ENCODE measurements around the gene PRKCZ. TPM values are rescaled to one million over a fixed set of nuclear protein-coding genes. Genes with fewer than 3 reads are reported as not detected.
A peak's percentile ranks its signal among the peaks of the same experiment; 100 is the strongest.

Gene PRKCZ
- total and polyA plus RNA-seq, 9 of the 15 experiments (the other 6 are each of a cell fraction or from before 2014, with no cell fraction given): 0.07 to 3.1 (median 1.3) TPM

DNA sequence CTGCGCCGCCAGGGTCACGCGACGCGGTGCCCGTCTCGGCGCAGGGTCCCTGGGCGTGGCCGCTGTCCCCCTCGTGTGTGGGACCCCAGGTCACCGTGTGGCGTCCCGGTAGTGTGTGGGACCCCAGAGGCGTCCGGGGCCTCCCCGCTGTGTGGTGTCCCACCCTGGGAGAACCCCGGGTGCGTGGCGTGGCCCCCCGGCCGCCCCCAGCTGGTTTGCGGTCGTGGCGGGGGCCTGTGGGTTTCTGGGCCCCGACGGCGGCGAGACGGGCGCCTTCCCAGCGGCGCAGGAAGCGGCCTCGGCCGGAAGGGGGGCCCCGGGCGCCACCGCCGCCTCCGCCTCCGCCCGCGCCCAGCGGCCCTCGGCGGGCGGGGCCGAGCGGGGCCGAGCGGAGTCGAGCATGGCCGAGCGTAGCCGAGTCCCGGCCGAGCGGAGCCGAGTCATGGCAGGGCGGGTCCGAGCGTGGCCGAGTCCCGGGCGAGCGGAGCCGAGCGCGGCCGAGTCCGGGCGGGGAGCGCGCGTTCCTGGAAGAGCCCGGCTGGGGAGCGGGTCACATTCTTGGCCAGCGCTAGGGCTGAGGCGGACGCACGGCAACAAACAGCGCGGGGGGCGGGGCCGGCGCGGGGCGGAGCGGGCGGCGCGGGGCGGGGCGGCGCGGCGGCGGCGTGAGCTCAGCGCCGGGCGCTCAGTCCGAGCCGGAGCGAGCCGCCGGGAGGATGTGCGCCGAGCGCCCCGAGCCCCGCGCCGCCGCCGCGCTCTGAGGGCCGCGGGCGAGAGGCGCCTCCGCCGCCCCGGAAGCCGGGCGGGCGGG is 177.3 kb downstream of the PRKCZ start (continued):
- no peak; the same call in 1 of the 2 replicates for TF ChIP-seq FOXP4 (CRISPR knock-in tag; IDR thresholded peaks at IDR 0.05; ENCODE audit: borderline replicate concordance)
- TF ChIP-seq ZFP36 (IDR thresholded peaks at IDR 0.05; ENCODE audit: low read depth, low read length, partially characterized antibody): no peak
- TF ChIP-seq CCNT2 (IDR thresholded peaks at IDR 0.05; ENCODE audit: borderline replicate concordance, extremely low read depth, insufficient read length, low read depth, low read length): peak; percentile 63
- TF ChIP-seq, protein P1, sequence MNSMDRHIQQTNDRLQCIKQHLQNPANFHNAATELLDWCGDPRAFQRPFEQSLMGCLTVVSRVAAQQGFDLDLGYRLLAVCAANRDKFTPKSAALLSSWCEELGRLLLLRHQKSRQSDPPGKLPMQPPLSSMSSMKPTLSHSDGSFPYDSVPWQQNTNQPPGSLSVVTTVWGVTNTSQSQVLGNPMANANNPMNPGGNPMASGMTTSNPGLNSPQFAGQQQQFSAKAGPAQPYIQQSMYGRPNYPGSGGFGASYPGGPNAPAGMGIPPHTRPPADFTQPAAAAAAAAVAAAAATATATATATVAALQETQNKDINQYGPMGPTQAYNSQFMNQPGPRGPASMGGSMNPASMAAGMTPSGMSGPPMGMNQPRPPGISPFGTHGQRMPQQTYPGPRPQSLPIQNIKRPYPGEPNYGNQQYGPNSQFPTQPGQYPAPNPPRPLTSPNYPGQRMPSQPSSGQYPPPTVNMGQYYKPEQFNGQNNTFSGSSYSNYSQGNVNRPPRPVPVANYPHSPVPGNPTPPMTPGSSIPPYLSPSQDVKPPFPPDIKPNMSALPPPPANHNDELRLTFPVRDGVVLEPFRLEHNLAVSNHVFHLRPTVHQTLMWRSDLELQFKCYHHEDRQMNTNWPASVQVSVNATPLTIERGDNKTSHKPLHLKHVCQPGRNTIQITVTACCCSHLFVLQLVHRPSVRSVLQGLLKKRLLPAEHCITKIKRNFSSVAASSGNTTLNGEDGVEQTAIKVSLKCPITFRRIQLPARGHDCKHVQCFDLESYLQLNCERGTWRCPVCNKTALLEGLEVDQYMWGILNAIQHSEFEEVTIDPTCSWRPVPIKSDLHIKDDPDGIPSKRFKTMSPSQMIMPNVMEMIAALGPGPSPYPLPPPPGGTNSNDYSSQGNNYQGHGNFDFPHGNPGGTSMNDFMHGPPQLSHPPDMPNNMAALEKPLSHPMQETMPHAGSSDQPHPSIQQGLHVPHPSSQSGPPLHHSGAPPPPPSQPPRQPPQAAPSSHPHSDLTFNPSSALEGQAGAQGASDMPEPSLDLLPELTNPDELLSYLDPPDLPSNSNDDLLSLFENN (IDR thresholded peaks at IDR 0.05; ENCODE audit: low read depth in 2 of 2, low read length in 2 of 2): no peak
- TF ChIP-seq, protein P2, sequence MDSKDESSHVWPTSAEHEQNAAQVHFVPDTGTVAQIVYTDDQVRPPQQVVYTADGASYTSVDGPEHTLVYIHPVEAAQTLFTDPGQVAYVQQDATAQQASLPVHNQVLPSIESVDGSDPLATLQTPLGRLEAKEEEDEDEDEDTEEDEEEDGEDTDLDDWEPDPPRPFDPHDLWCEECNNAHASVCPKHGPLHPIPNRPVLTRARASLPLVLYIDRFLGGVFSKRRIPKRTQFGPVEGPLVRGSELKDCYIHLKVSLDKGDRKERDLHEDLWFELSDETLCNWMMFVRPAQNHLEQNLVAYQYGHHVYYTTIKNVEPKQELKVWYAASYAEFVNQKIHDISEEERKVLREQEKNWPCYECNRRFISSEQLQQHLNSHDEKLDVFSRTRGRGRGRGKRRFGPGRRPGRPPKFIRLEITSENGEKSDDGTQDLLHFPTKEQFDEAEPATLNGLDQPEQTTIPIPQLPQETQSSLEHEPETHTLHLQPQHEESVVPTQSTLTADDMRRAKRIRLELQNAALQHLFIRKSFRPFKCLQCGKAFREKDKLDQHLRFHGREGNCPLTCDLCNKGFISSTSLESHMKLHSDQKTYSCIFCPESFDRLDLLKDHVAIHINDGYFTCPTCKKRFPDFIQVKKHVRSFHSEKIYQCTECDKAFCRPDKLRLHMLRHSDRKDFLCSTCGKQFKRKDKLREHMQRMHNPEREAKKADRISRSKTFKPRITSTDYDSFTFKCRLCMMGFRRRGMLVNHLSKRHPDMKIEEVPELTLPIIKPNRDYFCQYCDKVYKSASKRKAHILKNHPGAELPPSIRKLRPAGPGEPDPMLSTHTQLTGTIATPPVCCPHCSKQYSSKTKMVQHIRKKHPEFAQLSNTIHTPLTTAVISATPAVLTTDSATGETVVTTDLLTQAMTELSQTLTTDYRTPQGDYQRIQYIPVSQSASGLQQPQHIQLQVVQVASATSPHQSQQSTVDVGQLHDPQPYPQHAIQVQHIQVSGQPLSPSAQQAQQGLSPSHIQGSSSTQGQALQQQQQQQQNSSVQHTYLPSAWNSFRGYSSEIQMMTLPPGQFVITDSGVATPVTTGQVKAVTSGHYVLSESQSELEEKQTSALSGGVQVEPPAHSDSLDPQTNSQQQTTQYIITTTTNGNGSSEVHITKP (IDR thresholded peaks at IDR 0.05; ENCODE audit: partially characterized antibody): no peak
- TF ChIP-seq RBM15 (IDR thresholded peaks at IDR 0.05; ENCODE audit: insufficient read depth, low read length): no peak
- peak; percentile 47; the same call in 1 of the 2 replicates for TF ChIP-seq ETV1 (tag; conservative IDR thresholded peaks at IDR 0.05; ENCODE audit: low read depth)
- no peak for TF ChIP-seq ZNF431 (CRISPR knock-in tag; IDR thresholded peaks at IDR 0.05)
- no peak for TF ChIP-seq OTX1 (CRISPR knock-in tag; IDR thresholded peaks at IDR 0.05)
- TF ChIP-seq ZFP91 (CRISPR knock-in tag; IDR thresholded peaks at IDR 0.05): no peak
- TF ChIP-seq, protein P3, sequence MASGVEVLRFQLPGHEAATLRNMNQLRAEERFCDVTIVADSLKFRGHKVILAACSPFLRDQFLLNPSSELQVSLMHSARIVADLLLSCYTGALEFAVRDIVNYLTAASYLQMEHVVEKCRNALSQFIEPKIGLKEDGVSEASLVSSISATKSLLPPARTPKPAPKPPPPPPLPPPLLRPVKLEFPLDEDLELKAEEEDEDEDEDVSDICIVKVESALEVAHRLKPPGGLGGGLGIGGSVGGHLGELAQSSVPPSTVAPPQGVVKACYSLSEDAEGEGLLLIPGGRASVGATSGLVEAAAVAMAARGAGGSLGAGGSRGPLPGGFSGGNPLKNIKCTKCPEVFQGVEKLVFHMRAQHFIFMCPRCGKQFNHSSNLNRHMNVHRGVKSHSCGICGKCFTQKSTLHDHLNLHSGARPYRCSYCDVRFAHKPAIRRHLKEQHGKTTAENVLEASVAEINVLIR (CRISPR knock-in tag; IDR thresholded peaks at IDR 0.05): no peak
- no peak for TF ChIP-seq RBM17 (IDR thresholded peaks at IDR 0.05; ENCODE audit: borderline replicate concordance, low read depth, low read length)
